HG02981 (cell line): ENCODE measurements around the gene DSCAM.
"Not testable (repeated sequence)": the region's sequence is repeated elsewhere in the genome, so short reads cannot be mapped to it uniquely, and the experiment has no call there.

Experiments used
- ATAC-seq: cut with Tn5 transposase; IDR thresholded peaks from one replicate; pipeline ENCODE4 v1.9.1; 2021; ENCODE audit warnings: mild to moderate bottlenecking, moderate library complexity; ENCODE audit not compliant: unreplicated experiment

DSCAM gene

DNA sequence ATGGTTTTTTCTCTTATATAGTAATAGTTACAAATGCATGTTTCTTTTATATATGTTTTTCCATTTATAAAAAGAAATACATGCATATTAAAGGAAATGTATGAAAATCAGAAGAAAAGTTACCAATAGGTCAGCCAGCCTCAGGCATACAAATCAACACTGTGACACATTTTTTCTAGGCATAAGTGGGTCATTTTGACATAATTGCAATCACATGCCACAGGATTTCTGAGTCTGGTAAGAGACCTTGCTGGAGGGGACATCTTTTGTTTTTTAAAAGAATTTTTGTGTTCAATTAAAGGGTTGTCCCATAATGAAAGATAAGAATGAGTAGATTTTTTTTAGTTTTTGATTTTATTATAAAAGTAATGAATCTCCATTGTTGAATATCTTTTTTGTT, 506.6 kb downstream of the DSCAM start:
- no peak for ATAC-seq

DNA sequence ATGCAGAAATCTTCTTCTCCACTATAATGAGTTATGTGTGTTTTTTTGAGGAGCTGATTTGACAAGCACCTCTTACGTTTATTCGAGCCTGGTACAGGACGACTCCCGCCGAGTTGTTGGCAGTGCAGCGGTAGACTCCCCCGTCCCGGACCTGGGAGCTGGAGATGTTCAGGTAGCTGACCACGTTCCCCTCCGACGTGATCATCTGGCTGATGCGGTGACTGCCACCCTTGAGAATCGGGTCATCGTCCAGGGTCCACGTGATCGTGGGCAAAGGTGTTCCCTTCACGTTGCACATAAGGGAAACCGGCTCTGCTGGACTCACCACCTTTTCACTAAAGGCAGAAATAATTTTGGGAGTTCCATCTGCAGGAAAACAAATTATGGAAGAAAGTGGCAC, 507.9 kb downstream of the DSCAM start:
- ATAC-seq, result no peak

DNA sequence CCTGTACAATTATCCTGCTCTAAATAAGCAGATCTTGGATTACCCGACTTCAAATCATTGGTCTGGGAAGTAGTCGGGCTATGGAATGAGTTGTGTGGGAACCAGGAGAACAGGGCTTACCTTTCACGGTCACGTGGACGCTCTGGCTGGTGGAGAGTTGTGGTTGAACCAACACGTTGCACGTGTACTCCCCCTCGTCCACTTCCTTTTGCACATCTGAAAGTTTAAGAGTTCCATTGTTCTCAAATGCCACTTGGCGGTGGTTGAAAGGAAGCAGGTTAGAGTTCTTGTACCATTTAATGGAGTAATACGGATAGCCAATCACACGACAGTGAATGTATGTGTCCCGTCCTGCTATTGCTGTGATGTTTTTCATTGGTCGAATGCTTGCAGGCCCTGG, 509.0 kb downstream of the DSCAM start:
- ATAC-seq, result no peak

DNA sequence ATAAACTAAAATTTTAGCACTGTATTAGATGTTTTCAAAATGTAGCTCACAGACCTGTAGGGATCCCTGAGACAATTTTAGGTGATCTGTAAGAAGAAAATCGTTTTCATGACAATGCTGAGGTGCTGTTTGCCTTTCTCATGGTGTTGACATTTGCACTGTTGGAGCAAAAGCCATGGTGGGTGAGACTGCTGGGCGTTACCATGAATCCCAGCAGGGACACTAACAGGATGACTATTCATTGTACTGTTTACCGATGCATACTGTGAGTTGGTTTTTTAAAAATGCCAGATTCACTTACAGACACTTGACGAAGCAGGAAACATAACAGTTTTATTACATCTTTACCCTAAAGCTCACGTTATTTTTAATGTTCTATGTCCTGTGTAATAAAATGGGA, 511.3 kb downstream of the DSCAM start:
- no peak for ATAC-seq

DNA sequence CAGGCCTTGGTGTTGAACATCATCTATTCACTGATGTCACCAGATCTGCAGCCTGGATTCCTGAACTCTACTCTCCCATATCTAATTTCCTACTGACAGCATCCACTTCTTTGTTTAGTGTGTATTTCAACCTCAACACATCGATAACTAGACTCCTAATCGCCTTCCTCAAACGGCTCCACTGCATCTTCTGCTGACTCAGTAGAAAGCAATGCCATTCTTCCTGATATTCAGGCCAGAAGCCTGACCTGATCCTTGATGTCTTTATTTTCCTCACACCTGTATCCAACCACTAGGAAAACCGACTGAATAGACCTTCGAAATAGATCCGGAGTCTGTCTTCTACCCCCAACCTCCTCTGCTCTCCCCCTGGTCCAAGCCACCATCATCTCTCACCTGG, 512.8 kb downstream of the DSCAM start:
- ATAC-seq, result no peak

DNA sequence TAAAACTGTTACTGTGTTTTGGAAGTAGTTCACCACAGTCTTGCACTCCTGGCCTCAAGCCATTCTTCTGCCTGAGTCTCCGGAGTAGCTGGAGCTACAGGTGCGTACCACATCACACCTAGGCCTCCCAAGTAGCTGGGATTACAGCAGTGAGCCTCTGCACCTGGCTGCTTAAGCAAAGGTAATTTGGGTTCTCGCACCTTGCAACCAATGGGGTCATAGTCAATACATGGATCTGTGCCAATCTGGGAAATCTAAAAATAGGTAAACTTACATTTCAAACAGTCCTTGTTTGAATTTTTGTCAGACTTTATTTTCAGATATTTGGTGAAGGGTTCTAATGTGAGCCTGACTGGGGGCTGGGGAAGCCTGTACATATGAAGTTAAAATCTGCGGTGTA, 513.2 kb downstream of the DSCAM start:
- no peak for ATAC-seq

DNA sequence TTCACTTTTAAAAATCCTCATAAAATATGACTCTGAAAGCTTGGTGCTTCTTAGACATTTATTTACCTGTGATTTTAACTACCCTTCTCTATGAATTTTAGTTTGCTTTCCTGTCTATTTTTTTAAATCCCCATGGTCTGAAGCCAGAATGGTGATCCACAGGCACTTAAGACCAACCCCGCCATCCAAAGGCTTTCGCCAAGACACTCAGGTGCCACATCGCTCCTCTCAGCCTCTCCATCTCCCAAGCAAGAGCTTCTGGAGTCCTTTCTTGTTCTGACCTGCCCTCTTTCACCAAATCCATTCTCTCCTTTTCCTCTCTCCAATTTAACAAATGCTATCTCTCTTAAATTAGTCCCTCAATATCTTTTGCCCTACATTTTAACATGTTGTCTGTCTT, 515.2 kb downstream of the DSCAM start:
- no peak for ATAC-seq

DNA sequence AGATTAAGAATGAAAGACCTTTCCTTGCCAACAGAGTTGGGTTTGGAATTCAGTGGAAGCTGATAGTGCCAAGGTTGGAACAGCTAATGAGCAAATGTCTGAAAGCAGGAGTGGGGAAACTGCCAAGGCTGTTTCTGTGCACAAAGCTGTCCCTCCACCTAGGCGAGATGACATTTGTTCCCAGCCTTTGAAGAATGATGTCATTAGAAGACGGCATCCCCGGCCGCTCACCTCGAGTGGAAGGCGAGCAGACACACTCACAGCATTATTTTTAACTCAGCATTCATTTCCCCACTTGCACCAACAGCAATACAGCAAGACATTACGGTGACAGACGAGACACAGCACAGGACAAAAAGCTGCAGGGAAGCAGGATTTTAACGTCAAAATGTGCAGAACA, 515.8 kb downstream of the DSCAM start:
- ATAC-seq, result no peak

DNA sequence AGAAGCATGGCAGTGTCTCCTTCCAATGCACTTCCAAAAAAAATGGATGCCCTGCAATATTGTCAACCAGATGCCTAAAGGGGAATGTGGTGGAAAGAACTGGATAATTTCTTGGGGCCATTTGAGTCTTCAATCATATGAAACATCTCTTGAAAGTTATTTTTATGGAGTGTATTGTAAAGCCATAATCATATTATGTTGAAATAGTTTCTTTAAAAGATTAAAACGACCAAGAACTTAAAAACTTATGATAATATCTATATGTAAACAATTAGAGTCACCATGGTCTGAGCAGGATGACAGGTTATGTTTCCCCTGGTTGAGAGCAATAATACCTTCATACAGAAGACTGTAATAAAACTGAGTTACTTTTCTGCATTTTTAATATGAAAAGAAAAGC, 522.6 kb downstream of the DSCAM start:
- no peak for ATAC-seq

DNA sequence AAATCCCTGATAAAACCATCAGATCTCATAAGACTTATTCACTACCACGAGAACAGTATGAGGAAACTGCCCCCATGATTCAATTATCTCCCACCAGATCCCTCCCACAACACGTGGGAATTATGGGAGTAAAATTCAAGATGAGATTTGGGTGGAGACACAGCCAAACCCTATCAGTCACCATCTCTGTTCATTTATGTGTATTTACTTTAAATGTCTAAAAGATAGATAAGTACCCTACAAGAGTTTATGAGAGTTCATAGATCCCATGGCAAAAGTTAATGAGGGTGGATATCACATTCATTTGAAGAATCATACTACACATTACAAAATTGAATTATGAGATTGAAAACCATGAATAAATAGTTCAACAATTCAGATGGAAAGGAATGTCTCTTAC, 526.2 kb downstream of the DSCAM start:
- not testable (repeated sequence) for ATAC-seq

DNA sequence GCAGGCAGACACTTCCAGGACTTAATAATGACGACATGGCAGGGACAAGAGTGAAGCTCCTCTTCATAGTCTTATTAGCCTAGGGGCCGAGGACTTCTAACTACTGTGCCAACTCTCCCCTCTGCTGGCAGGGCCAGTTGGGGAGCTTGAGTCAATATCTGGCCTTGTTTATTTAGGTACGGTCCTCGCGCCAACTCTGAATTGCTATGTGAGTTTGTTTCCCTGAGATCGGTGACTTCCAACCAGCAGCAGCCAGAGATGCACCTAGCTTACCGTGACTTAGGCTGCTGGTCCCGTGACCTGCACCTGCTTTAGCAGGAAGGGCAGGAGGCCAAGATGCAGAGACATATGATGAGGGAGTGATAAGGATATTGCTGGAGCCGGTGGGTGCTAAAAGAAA, 528.6 kb downstream of the DSCAM start:
- ATAC-seq, result no peak

DNA sequence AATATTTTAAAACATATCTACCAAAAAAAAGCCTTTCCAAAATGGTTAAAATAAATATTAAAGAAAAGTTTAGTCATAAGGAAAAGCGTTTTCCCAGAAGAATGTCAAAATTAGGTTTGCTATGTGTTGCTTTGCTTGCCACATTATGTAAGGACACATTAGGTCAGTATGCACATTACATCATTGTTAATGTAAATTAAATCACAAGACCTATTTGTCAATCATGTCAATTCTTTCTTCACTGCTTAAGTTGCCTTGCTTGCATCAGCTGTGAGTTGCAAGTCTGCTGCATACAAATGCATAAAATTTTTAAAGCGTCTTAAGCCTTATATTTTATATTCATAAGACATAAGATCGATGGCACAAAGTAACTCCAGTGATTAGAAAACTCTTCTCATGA, 530.9 kb downstream of the DSCAM start:
- ATAC-seq, result no peak

DNA sequence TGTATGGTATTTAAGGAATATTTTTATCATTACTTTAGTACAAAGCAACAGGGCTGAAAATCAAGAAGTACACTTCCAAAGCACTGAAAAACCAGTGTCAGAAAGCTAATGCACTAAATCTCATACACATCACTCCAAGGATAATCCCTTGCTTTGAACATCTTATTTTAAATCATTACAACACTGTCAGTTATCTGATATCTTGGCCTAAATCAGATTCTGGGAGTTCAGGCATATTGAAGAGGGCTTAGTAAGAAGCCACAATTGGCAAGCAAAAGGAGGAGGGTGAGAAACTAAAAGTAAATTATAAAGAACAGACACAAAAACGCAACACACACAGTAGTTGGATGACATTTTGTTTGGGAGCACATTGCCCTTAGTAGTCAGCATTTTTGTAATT, 531.3 kb downstream of the DSCAM start:
- no peak for ATAC-seq

DNA sequence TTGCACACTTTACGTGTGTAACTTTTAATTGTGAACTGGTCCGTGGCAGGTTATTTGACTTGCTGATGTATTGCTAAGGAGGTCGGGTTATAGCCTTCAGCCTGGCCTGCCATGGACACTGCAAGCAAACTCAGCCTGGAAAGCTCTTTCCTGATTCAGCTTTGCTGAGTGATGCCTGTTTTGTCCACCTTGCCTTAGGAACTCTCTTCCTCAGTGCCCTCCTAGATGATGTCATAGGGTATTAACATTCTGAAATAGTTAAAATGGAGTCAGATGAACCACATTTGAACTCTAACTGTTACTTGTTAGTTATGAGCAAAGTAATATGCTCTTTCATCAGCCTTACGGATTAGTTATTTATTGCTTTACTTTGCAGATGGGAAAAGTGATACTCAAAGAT, 533.7 kb downstream of the DSCAM start:
- no peak for ATAC-seq

DNA sequence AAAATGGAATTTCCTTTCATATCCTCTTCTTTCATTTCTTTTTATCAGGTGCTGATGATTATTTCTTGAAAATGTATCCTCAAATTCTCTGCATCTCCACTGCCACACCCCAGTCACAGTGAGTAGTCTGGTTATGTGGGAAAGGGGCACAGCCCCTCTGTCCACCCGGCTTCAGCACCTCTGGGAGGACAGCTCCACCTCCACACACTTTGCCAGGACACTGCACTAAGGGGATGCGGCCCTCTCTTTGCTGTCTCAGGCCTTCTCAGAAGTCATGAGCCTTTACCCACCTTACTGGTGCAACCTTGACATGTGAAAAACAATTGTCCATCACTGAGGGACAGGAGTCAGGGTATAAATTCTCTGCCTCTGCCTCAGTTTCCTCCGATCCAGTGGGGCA, 546.7 kb downstream of the DSCAM start:
- ATAC-seq, result no peak

DNA sequence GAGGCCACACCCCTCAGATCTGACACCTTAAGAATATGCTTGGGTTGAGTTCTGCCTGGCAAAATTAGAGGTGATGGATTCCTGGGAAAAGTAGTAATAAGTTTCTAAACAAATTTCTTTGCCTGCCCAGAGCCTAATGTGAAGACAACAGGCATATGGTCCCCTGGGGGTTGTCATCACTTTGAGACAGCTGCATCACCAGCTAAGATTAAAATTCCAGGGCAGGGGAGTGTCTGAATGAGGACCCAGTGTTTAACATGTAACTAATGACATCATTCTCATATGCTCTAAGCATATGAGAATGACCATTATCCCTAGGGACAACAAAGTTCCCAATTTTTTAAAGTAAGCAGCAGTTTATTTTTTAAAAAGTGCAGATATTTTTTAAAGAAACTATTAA, 547.5 kb downstream of the DSCAM start:
- ATAC-seq, result no peak

DNA sequence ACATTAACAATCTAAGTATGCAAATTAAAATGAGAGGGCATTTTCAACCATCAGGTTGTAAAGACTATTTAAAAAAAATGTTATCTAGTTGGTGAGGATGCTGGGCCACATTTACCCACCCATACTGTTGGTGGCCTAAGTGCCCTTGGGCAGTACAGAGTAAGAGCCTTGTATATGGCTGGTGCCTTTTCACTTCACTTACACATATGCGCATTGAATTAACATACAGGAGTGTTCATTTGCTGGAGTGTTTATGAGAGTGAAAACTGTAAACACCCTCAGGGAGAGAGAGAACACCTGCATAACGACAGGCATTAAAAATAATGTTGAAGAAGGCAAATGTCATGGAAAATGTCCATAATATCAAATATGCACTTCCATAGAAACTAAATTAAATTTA, 552.6 kb downstream of the DSCAM start:
- no peak for ATAC-seq

DNA sequence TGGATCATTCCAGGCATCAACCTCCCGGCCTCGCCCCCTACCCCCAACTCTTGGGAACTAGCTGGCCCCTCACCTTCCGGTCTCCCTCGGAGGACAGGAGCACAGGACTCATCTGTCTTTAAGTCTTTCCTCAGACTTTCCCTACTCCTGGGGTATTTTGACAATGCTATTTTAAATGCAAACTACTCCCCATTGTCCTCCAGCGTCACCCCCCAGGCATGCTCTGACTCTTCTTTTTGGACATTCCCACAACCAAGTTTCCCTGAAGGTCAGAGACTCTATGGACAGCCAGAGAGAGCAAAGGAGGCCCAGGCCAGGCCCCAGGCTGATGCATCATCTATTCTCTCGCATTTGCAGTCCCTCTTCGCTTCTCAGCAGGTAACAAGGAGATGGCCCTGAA, 555.4 kb downstream of the DSCAM start:
- ATAC-seq, result no peak

DNA sequence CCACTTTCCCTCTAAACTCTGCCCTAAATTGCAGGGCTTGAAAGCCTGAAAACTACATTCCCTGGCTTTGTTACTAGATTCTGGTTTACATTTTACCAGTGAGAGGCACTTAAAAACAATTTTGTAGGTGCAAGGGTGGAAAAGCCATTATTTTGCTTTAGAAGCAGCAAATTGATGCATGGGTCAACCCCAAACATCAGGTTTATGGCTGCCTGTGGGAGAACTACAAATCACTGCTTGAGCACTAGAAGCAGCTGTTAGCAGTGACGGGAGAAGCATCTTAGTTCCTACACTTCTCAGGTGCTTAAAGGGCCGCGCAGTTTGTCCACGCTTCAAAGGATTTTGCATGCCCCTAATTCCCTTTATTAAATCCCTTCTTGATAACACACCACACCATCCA, 562.5 kb downstream of the DSCAM start:
- no peak for ATAC-seq

DNA sequence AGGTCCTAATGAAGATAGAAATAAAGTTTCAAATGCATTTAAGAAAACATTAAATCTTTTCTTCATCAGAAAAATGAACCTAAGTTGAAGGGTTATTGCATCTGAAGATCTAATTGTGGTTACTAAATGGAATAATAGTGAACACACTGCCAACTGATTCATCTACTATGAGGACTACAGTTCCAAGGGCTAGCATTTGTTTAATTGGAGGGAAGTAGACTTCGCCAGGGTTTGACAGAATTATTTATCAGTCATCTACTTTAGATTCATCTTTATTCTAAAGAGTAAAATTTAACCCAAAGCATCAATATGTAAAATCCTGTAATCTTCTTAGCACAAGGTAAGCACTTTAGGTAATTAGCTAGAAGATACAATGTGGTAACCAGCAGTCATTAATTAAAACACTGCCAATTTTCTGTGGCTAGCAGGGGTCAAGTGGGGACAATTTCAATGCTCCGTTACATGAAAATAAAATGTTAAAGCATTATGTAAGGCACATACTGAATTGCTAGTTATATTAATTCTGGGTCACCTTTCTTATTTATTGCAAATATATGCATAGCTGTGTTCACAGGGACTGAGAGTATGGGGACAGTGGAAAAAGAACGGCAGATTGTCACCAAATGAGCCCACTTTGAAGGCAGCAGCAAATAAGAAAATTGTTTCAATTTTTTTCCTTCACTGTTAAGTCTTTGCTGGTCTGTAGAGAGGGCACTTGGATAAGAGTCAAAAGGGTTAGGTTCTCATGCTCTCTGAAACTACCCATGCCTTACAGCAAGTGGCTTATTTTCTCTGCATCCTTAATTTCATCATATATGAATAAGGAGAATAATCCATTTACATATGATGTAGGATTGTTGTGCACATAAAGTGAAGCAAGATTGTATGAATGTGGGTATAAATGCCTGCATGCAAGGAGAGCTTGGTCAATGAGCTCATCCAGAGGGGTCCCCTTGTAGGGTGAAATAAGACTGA, 563.8 kb downstream of the DSCAM start:
- no peak for ATAC-seq

DNA sequence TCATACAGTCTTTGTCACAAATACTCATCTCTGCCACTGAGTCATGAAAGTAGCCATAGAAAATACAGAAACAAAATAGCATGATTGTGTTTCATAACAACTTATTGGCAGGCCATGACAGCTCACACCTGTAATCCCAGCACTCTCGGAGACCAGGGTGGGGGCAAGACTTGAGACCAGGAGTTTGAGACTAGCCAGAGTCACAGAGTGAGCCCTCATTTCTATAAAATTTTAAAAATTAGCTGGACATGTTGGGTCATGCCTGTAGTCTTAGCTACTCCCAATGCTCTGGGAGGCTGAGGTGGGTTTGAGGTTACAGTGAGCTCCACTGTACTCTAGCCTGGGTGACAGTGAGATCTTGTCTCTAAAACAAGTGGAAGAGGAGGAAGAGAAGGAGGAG, 568.6 kb downstream of the DSCAM start:
- no peak for ATAC-seq

DNA sequence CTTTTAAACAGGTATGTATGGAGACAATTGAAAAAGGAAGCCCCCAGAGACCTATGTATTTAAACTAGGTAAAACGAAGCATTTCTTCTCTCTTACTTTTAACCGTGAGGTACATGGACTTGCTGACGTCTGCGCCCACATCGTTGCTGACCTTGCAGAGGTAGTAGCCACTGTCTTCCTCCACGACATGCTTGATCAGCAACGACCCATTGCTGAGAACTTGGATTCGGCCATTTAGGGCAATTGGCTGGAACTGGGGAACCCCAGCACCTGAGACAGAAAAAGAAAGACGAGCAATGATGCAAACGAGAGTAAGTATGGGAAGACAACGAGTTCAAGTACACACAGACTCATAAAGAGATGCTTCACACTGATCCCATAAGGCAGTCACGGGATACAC, 571.0 kb downstream of the DSCAM start:
- ATAC-seq, result no peak

DNA sequence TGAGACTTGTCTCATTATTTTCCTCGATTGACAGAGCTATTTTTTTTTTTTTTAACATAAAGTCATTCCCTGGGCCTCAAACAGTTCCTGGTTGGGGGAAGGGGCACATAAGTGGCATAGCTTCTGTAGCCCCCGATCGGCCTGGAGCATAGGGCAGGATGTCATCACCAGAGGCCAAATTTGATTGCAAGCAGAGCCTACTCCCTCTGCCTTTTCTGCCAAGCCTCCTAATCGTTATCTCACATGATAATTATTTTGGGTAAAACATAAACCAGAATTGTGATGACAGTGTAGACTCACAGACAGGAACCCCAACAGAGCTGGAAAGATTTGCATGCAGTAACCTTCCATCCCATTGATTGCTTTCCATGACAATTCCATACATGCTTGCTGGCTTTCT, 574.9 kb downstream of the DSCAM start:
- ATAC-seq, result no peak
